GM12872 (cell line): ENCODE measurements around the gene ZPLD1.
A peak's percentile ranks its signal among the peaks of the same experiment; 100 is the strongest.

ENCODE experiments used
- TF ChIP-seq, protein P1 (sequence below): IDR thresholded peaks from 3 replicates; pipeline ENCODE4 v1.5.1; 2011; ENCODE audit warnings: low read depth, mild to moderate bottlenecking, low read length, moderate library complexity; ENCODE audit not compliant: insufficient read depth

ZPLD1 gene

GRCh38 chr3:102464261-102464660 lies 29.4 kb downstream of the ZPLD1 start:
- TF ChIP-seq, protein P1, sequence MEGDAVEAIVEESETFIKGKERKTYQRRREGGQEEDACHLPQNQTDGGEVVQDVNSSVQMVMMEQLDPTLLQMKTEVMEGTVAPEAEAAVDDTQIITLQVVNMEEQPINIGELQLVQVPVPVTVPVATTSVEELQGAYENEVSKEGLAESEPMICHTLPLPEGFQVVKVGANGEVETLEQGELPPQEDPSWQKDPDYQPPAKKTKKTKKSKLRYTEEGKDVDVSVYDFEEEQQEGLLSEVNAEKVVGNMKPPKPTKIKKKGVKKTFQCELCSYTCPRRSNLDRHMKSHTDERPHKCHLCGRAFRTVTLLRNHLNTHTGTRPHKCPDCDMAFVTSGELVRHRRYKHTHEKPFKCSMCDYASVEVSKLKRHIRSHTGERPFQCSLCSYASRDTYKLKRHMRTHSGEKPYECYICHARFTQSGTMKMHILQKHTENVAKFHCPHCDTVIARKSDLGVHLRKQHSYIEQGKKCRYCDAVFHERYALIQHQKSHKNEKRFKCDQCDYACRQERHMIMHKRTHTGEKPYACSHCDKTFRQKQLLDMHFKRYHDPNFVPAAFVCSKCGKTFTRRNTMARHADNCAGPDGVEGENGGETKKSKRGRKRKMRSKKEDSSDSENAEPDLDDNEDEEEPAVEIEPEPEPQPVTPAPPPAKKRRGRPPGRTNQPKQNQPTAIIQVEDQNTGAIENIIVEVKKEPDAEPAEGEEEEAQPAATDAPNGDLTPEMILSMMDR: no peak

DNA sequence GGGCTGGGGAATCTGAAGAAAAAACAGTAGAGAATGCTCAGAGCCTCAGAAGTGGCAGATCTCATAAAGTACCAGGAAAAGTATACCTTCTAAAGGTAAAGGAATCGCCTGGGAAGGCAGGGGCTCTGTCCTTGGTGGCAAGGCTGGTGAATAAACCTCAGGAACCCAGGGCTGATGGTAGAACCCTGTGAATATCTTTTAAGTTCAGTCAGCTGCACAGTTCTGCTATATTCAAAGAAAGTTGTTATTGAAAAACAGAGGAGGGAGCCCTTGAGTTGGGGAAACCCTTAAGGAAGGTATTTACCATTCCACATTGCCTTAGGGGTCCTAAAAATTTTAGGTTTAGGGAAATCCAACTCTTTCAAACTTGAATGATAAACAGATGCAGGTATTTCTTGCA lies 31.2 kb downstream of the ZPLD1 start:
- TF ChIP-seq, protein P1: no peak

DNA sequence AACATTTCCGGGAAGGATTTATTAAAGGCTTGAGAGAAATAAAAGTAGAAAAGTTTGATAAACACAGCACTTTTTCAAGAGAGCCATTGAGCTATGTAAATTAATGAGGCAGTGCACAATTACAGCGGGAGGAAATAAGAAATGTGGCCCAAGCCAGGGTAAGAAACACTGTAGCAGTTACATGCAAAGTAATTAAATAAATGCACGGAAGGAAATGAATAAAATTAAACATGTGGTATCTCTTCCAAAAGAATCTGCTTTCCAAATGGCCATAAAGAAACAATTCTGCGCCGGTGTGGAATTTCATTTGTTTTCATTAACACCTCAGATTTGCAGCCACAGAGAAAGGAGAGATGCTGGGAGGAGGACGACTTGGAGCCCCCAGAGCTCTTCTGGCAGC lies 35.3 kb downstream of the ZPLD1 start:
- TF ChIP-seq, protein P1: no peak

- TF ChIP-seq, protein P1: peak; percentile 49; the same call in 2 of the 3 replicates
Observed at GRCh38 chr3:102471001-102471400, 36.2 kb downstream of the ZPLD1 start.

- TF ChIP-seq, protein P1: no peak
Observed at GRCh38 chr3:102471491-102471890, 36.7 kb downstream of the ZPLD1 start.

DNA sequence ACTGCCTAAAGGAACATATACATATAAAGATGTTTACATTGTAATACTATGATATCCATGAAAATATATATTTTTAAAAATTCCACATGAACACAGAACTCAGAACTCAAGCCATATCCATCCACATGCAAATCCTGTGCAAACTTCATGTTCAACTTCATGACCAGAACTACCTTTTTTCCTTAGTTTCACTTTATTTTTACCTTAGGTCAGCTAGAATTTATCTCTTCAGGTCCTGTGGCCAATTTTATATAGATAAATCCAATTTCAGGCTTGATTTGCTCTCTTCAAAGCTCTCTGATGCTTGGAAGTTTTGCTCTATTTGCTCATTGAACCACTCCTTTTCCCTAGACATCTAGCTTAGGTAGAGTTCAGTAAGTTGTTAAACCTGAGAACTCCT lies 38.8 kb downstream of the ZPLD1 start:
- TF ChIP-seq, protein P1: no peak

DNA sequence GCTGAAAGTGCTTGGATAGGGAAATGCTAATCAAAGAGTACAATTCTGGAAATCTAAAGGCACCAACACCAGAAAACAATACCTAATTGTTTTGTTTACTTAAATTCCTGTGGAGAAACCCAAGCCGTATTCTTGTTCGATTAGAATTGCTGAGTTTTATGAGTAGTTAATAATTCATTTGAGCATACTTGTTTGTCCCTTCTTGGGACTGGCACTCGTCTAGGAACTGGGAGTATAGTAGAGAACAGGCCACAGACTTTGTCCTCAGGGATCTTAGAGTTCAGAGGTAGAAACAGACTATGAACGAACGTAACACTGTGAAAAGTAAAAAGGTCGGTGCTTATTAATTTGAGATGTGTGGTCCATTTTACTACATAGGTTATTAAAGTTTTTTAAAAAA lies 39.4 kb downstream of the ZPLD1 start:
- TF ChIP-seq, protein P1: no peak

GRCh38 chr3:102476198-102476597 lies 41.4 kb downstream of the ZPLD1 start:
- TF ChIP-seq, protein P1: no peak
